GM18507 (cell line): ENCODE results near the gene PDE4D.

Source experiments
- DNase-seq: peaks from one replicate; pipeline ENCODE4 v3.0.0; 2011; ENCODE audit warnings: low read depth; ENCODE audit not compliant: insufficient read length; ENCODE audit errors: extremely low spot score
- FAIRE-seq: peaks from 2 replicates; lab custom pipeline; 2011; peaks lifted over from hg19 to GRCh38; lab: Jason Lieb, UNC

The PDE4D gene

GRCh38 chr5:59272809-59273427 is 620.6 kb downstream of the PDE4D start:
- FAIRE-seq, result no peak

GRCh38 chr5:59268756-59269415 is 624.6 kb downstream of the PDE4D start:
- DNase-seq, result no peak
- FAIRE-seq, result no peak

More at GRCh38 chr5:59272809-59273427, 620.6 kb downstream of the PDE4D start:
- DNase-seq, result no peak

- no peak for FAIRE-seq
These were observed 626.5 kb downstream of the PDE4D start for GRCh38 chr5:59267033-59267432.

GRCh38 chr5:59266410-59266809 is 627.1 kb downstream of the PDE4D start:
- FAIRE-seq, result no peak
- DNase-seq, result no peak

More at GRCh38 chr5:59267033-59267432, 626.5 kb downstream of the PDE4D start:
- DNase-seq, result no peak

- no peak for DNase-seq
These were observed 628.8 kb downstream of the PDE4D start for GRCh38 chr5:59264639-59265245.

GRCh38 chr5:59264013-59264412 is 629.5 kb downstream of the PDE4D start:
- no peak for FAIRE-seq
- no peak for DNase-seq

More at GRCh38 chr5:59264639-59265245, 628.8 kb downstream of the PDE4D start:
- no peak for FAIRE-seq

- FAIRE-seq, result no peak
- no peak for DNase-seq
These were observed 631.6 kb downstream of the PDE4D start for GRCh38 chr5:59261969-59262368.

- no peak for FAIRE-seq
- DNase-seq, result no peak
These were observed 632.6 kb downstream of the PDE4D start for GRCh38 chr5:59260973-59261372.

- FAIRE-seq (no peak), DNase-seq (no peak)
These were observed 633.3 kb downstream of the PDE4D start for GRCh38 chr5:59260200-59260599.

GRCh38 chr5:59259237-59259636 is 634.3 kb downstream of the PDE4D start:
- FAIRE-seq (no peak), DNase-seq (no peak)

GRCh38 chr5:59257488-59258400 is 635.8 kb downstream of the PDE4D start:
- FAIRE-seq, result no peak

GRCh38 chr5:59256331-59256730 is 637.2 kb downstream of the PDE4D start:
- DNase-seq (no peak), FAIRE-seq (no peak)

More at GRCh38 chr5:59257488-59258400, 635.8 kb downstream of the PDE4D start:
- DNase-seq, result no peak

- no peak for DNase-seq
- no peak for FAIRE-seq
These were observed 639.4 kb downstream of the PDE4D start for GRCh38 chr5:59254055-59254687.

GRCh38 chr5:59253625-59254024 is 639.9 kb downstream of the PDE4D start:
- DNase-seq (no peak), FAIRE-seq (no peak)

GRCh38 chr5:59251627-59252026 is 641.9 kb downstream of the PDE4D start:
- FAIRE-seq (no peak), DNase-seq (no peak)

- FAIRE-seq, result no peak
These were observed 643.8 kb downstream of the PDE4D start for GRCh38 chr5:59249726-59250125.

GRCh38 chr5:59249160-59249559 is 644.4 kb downstream of the PDE4D start:
- no peak for DNase-seq
- no peak for FAIRE-seq

More at GRCh38 chr5:59249726-59250125, 643.8 kb downstream of the PDE4D start:
- no peak for DNase-seq

- DNase-seq (no peak), FAIRE-seq (no peak)
These were observed 646.6 kb downstream of the PDE4D start for GRCh38 chr5:59246882-59247281.

- no peak for DNase-seq
- FAIRE-seq, result no peak
These were observed 647.2 kb downstream of the PDE4D start for GRCh38 chr5:59246145-59246869.
